Subcutaneous abdominal adipose tissue (tissue), 5 donors: Measurements from ENCODE around the gene PCNX4.

ENCODE experiments used
- H3K27ac ChIP-seq: one replicate; pipeline ENCODE4 v1.7.0; 2013; ENCODE audit warnings: low read depth, mild to moderate bottlenecking, inconsistent platforms, low read length, moderate library complexity
- H3K27me3 ChIP-seq, 5 donors: one replicate each; pipeline ENCODE4 v1.7.0; 2013; ENCODE audit warnings: low read length in 5 of 5, inconsistent platforms in 1 of 5; ENCODE audit not compliant: control insufficient read depth in 5 of 5, insufficient read depth in 4 of 5
- H3K36me3 ChIP-seq, 5 donors: one replicate each; pipeline ENCODE4 v1.7.0; 2013; ENCODE audit warnings: low read length in 5 of 5; ENCODE audit not compliant: control insufficient read depth in 5 of 5, insufficient read depth in 5 of 5
- H3K4me1 ChIP-seq, 5 donors: one replicate each; pipeline ENCODE4 v1.7.0; 2013; ENCODE audit warnings: low read length in 5 of 5, mild to moderate bottlenecking in 3 of 5, moderate library complexity in 1 of 5; ENCODE audit not compliant: control insufficient read depth in 5 of 5, insufficient read depth in 5 of 5
- H3K4me3 ChIP-seq, 5 donors: one replicate each; pipeline ENCODE4 v1.7.0; 2013; ENCODE audit warnings: low read length in 5 of 5, low read depth in 1 of 5
- H3K9ac ChIP-seq, 5 donors: one replicate each; pipeline ENCODE4 v1.7.0; 2013; ENCODE audit warnings: low read length in 5 of 5, mild to moderate bottlenecking in 4 of 5, moderate library complexity in 3 of 5
- H3K9me3 ChIP-seq, 5 donors: one replicate each; pipeline ENCODE4 v1.7.0; 2013; ENCODE audit warnings: low read length in 5 of 5; ENCODE audit not compliant: control insufficient read depth in 5 of 5
- donor health status: healthy.
- donor health status: healthy.
- donor health status: healthy.
- donor health status: healthy.
- donor health status: healthy.

The PCNX4 gene

DNA sequence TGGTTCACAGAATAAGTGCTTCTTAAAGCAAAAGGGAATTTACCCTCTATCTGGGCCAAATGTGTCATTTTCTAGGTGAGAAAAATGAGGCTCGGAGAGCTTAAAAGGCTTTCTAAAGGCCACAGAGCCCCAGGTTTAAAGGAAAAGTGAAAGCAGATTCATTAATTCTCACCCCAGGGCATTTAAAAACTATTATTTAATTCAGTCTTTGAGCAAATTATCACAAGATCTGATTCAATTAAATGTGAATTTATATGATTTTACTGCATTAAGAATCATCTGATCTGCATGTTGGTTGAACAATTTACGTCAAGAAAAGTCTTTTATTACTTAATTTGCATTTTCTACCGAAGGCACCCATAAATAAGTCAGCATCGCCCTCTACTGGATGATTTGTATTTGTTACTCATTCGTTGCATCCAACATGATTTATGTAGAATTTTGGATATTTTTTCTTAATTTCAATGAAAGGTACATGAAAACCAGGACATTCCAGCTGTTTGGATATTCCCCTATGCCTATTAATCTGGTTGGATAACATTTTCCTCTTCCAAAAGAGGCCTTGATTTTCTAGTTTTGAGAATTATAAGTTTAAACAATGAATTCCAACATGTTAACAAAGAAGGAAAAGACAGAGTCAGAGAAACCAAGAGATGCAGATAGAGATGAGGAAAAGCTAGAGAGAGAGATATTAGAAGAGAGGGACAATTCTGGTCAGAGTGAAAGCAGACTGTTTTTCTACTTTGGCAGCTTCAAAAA is 92.6 kb downstream of the PCNX4 start:
- Histone ChIP-seq H3K4me1 (peaks cover 0 to 6% (median 4%) of the 10 kb centered on the region in 5 donors), H3K27me3 (no peaks in the 10 kb centered on the region), H3K9me3 (peaks cover 0 to 4% (median 0%) of the 10 kb centered on the region in 5 donors), H3K36me3 (no peaks in the 10 kb centered on the region), H3K9ac (peak overlapping the region; percentile 23 to 82 (median 64)), H3K27ac (no peak overlapping the region), H3K4me3 (peak overlapping the region; percentile 51 to 72 (median 63))

DNA sequence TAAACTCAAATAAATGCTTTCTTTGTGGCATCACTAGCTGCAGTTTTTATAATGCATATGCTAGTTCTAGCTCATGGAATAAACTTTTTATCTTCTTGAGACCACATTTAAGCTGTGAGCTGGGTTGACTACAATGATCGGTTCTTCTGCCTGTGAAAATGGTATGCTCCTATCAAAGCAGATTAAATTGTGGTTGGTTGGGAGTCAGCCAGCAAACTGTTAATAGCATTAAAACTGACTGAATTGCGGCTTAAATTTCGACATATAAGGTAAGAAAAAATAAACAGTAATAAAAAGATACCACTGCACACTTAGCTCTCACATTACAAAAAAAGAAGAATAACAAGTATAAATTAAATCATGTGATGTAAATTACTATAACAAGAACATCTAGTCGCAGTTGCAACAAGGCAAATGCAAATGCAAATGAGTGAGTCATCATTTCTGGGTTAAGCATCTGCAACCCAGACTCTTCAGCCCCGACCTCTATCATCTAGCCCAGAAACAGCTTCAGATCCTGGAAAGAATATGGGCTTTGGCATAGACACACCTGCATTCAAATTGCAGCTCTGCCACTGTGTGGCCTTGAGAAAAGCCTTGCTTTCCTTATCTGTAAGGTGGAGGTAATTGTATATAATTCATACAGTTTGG is 93.3 kb downstream of the PCNX4 start:
- no peak overlapping the region for H3K27ac ChIP-seq
- H3K4me1 ChIP-seq = peaks cover 0 to 6% (median 4%) of the 10 kb centered on the region in 5 donors
- H3K27me3 ChIP-seq = no peaks in the 10 kb centered on the region
- H3K4me3 ChIP-seq = no peak overlapping the region
- H3K9ac ChIP-seq = no peak overlapping the region
- no peaks in the 10 kb centered on the region for H3K9me3 ChIP-seq
- H3K36me3 ChIP-seq = no peaks in the 10 kb centered on the region

DNA sequence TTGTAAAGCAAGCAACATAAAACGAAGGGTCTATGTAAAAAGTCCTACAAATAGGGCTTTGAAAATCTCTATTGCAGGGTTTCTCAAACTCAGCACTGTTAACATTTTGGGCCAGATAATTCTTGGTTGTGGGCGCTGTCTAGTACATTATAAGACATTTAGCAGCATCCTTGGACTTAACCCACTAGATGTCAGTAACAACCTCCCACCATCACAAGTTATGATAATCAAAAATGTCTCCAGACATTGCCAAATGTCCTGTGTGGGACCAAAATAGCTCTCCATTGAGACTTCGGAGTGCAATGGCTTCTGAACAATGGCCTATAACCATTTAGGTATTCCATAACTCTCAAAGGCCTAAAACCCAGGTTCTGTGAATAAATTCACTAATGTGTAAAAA is 96.4 kb downstream of the PCNX4 start:
- Histone ChIP-seq H3K9me3 (no peaks in the 10 kb centered on the region), H3K4me1 (peaks cover 0 to 6% (median 4%) of the 10 kb centered on the region in 5 donors), H3K36me3 (no peaks in the 10 kb centered on the region), H3K9ac (no peak overlapping the region), H3K27me3 (no peaks in the 10 kb centered on the region), H3K4me3 (no peak overlapping the region), H3K27ac (no peak overlapping the region)

DNA sequence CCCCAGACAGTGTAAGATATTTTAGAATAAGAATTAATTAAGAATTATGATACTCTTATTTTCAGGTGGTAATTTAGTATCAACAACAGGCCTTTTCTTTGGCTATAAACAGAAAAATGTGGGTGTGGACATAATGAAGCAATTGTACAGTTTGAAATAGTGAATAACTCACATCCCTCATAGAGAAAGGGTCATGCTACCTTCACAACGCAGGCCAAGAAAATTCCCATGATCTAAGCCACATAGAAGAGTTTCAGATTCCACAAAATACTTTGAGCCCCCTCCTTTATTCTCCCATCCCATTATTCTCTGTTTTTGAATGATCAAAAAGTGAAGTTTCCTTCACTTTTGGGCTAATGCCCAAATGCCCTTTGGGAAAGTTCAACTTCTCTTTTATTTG is 97.0 kb downstream of the PCNX4 start:
- H3K4me1 ChIP-seq = peaks cover 0 to 5% (median 4%) of the 10 kb centered on the region in 5 donors
- H3K9me3 ChIP-seq = no peaks in the 10 kb centered on the region
- no peak overlapping the region for H3K9ac ChIP-seq
- H3K27me3 ChIP-seq = no peaks in the 10 kb centered on the region
- H3K4me3 ChIP-seq = no peak overlapping the region
- H3K27ac ChIP-seq = no peak overlapping the region
- H3K36me3 ChIP-seq = no peaks in the 10 kb centered on the region

DNA sequence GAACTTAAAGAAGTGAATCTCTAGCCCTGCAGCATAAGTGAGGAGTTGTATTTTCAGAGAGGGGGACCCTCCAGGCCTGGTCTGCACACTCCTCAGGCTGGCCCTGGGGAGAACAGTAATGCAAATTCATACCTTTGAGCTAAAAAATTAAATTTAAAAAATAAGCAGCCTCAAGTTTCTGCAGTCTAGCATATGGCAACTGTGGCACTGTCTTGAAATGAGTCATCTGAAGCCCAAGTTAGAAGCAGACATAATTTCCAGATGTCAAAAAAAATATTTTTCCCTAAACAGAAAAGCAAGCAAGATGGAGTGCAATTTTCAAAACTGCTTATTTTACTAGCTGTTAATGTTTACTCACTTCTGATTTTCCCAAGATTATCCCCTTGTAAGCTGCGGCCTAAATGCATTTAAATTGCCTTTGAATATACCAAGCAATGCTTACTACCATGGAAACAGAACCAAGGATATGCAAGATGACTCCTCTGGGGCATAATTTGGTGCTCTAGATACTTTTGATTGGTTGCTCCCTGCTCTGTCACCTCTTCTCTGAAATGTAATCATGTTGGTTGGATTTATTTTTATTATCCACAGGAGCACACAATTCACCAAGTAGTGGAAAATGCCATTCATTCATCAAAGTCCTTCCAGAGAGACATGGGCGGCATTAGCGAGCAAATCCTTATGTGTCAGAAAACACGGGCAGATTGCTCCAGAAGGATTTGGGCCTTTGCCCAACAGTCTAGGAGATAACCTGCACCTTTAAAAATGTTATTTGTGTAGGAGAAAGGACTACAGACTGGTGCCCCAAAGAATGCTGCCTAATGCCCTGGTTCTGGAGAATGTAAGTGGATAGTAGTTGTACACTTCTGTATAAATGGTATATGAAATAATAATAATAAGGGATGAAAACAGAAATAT is 98.5 kb downstream of the PCNX4 start:
- no peak overlapping the region for H3K27ac ChIP-seq
- no peaks in the 10 kb centered on the region for H3K36me3 ChIP-seq
- H3K9me3 ChIP-seq = no peaks in the 10 kb centered on the region
- H3K4me1 ChIP-seq = no peaks in the 10 kb centered on the region
- no peak overlapping the region for H3K4me3 ChIP-seq
- no peak overlapping the region for H3K9ac ChIP-seq
- no peaks in the 10 kb centered on the region for H3K27me3 ChIP-seq

DNA sequence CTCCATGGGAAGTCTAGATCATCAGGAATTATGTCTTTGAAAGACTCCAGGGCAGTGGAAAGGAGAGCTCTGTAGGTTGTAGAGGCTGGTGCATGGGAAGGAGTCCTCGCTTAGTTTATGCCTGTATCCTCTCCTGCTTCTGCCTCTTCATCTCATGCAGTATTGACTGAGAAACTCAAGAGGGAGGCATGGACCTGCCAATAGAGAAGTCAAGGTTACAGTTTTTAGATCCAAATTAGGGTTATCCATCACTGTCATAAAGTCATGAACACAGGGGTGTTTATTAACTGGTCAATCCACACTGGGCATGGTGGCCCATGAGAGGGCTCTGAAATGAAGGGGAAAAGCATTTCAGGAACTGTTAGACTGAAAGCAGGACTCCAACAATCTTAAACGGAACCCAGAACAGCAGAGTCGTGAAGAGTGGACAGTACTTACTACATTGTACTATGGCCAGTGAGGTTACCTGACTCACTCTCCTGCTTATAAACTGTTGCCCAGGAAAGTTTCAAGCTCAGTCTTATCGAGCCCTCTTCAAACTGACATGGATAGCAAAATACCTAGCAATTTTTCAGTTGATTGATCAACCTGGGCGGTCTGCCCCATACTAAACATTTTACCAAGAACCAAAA is 103.6 kb downstream of the PCNX4 start:
- Histone ChIP-seq H3K4me1 (no peaks in the 10 kb centered on the region), H3K9ac (no peak overlapping the region), H3K36me3 (no peaks in the 10 kb centered on the region), H3K27me3 (no peaks in the 10 kb centered on the region), H3K27ac (no peak overlapping the region), H3K4me3 (no peak overlapping the region), H3K9me3 (peaks cover 0 to 6% (median 3%) of the 10 kb centered on the region in 5 donors)

DNA sequence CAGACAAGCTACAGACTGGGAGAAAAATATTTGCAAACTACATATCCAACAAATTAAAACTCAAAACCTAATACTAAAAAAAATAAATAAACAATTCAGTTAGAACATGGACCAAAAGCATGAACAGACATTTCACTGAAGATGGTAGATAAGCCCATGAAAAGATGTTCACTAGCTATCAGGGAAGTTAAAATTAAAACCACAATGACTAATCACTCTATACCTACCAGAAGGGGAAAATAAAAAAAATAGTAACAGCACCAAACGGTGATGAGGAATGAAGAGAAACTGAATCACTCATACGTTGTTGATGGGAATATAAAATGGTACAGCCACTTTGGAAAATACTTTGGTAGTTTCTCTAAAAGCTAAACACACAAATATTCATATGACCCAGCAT is 104.6 kb downstream of the PCNX4 start:
- H3K27ac ChIP-seq = no peak overlapping the region
- H3K27me3 ChIP-seq = no peaks in the 10 kb centered on the region
- no peak overlapping the region for H3K4me3 ChIP-seq
- no peaks in the 10 kb centered on the region for H3K4me1 ChIP-seq
- no peak overlapping the region for H3K9ac ChIP-seq
- H3K9me3 ChIP-seq = peaks cover 0 to 6% (median 3%) of the 10 kb centered on the region in 5 donors
- no peaks in the 10 kb centered on the region for H3K36me3 ChIP-seq

DNA sequence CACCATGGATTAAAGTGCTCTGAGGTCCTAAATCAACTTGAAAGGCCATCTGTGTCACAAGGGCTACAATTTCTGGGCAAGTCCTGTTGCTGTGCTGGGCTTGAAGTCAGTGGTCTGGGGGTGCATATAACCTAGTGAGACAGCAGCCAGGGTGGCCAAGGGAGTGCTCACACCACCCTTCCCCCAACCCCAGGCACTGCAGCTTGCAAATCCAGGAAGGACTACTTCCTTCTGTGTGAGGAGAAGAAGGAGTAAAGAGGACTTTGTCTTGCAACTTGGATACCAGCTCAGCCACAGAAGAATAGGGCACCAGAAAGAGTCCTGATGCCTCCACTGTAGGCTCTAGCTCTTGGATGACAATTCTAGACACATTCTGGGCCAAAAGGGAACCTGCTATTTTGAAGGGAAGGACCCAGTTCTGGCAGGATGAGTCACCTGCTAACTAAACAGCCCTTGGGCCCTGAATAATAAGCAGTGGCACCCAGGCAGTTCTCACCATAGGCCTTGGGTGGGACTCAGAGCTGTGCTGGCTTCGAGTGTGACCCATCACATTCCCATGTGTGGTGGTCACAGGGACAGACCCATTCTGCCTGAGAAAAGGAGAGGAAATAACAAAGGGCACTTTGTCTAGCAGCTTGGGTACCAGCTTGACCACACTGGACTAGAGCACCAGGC is 106.0 kb downstream of the PCNX4 start:
- H3K9ac ChIP-seq = no peak overlapping the region
- H3K27me3 ChIP-seq = no peaks in the 10 kb centered on the region
- peaks cover 0 to 6% (median 3%) of the 10 kb centered on the region in 5 donors for H3K9me3 ChIP-seq
- no peaks in the 10 kb centered on the region for H3K36me3 ChIP-seq
- no peak overlapping the region for H3K27ac ChIP-seq
- no peak overlapping the region for H3K4me3 ChIP-seq
- H3K4me1 ChIP-seq = no peaks in the 10 kb centered on the region

DNA sequence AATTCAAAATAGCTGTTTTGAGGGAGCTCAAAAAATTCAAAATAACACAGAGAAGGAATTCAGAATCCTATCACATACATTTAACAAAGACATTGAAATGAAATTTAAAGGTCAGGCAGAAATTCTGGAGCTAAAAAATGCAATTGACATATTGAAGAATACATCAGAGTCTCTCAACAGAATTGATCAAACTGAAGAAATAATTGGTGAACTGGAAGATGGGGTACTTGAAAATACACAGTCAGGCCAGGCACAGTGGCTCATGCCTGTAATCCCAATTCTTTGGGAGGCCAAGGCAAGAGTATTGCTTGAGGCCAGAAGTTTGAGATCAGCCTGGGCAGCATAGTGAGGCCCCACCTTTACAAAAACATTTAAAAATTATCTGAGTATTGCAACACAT is 107.6 kb downstream of the PCNX4 start:
- Histone ChIP-seq H3K9me3 (peaks cover 0 to 6% (median 3%) of the 10 kb centered on the region in 5 donors), H3K4me1 (no peaks in the 10 kb centered on the region), H3K36me3 (no peaks in the 10 kb centered on the region), H3K4me3 (no peak overlapping the region), H3K9ac (no peak overlapping the region), H3K27me3 (no peaks in the 10 kb centered on the region), H3K27ac (no peak overlapping the region)
